ENCODE results near the gene RSAD2. TPM values are rescaled to one million over a fixed set of nuclear protein-coding genes. Genes with fewer than 3 reads are reported as not detected.
A peak's percentile ranks its signal among the peaks of the same experiment; 100 is the strongest.

RSAD2 gene
- total and polyA plus RNA-seq, 9 of the 15 experiments (the other 6 are each of a cell fraction or from before 2014, with no cell fraction given) = 0.15 to 1.4 (median 0.28) TPM

DNA sequence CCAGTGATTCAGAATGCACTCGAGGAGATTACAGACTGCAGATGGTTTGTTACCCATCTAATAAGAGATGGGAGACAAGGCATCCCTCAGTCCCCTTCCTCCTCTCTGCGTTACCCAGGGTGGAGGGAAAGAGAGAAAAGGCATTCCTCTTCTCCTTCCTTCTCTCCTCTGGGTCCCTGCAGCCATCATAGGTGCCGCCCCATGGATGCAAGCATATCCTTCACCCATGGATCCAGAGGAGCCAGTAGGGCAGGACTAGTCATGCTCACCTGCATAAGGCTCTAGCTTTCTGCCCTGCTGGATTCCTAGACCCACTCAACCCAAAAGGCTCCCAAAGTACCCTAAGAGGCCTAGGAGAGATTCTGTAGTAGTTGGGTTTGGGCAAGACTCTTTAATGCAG, 32.3 kb upstream of the RSAD2 start (continued):
- TF ChIP-seq, protein P1, sequence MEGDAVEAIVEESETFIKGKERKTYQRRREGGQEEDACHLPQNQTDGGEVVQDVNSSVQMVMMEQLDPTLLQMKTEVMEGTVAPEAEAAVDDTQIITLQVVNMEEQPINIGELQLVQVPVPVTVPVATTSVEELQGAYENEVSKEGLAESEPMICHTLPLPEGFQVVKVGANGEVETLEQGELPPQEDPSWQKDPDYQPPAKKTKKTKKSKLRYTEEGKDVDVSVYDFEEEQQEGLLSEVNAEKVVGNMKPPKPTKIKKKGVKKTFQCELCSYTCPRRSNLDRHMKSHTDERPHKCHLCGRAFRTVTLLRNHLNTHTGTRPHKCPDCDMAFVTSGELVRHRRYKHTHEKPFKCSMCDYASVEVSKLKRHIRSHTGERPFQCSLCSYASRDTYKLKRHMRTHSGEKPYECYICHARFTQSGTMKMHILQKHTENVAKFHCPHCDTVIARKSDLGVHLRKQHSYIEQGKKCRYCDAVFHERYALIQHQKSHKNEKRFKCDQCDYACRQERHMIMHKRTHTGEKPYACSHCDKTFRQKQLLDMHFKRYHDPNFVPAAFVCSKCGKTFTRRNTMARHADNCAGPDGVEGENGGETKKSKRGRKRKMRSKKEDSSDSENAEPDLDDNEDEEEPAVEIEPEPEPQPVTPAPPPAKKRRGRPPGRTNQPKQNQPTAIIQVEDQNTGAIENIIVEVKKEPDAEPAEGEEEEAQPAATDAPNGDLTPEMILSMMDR (IDR thresholded peaks at IDR 0.05 in 2 of 3, conservative IDR thresholded peaks at IDR 0.05 in 1 of 3; ENCODE audit: insufficient read depth in 2 of 3, low read depth in 1 of 3, low read length in 3 of 3) = no peak
- TF ChIP-seq EP300 (IDR thresholded peaks at IDR 0.05; ENCODE audit: low read length) (no peak; the same call in 1 of the 2 replicates), ZNF449 (CRISPR knock-in tag; IDR thresholded peaks at IDR 0.05) (no peak), BCOR (IDR thresholded peaks at IDR 0.05) (no peak), NR2C2 (CRISPR knock-in tag; IDR thresholded peaks at IDR 0.05) (no peak), NR2C2 (tag; IDR thresholded peaks at IDR 0.05) (no peak), CREM (IDR thresholded peaks at IDR 0.05; ENCODE audit: low read depth) (peak; percentile 28; the same call in 1 of the 2 replicates), MITF (IDR thresholded peaks at IDR 0.05) (no peak), MAFF (IDR thresholded peaks at IDR 0.05; ENCODE audit: low read length) (no peak), ZKSCAN8 (CRISPR knock-in tag; IDR thresholded peaks at IDR 0.05) (no peak), MNT (conservative IDR thresholded peaks at IDR 0.05) (no peak), ZNF780A (CRISPR knock-in tag; IDR thresholded peaks at IDR 0.05) (no peak), ZNF609 (CRISPR knock-in tag; IDR thresholded peaks at IDR 0.05; ENCODE audit: borderline replicate concordance) (no peak), ZFP30 (CRISPR knock-in tag; IDR thresholded peaks at IDR 0.05; ENCODE audit: borderline replicate concordance) (no peak), TEAD2 (tag; IDR thresholded peaks at IDR 0.05) (no peak), KLF1 (tag; IDR thresholded peaks at IDR 0.05) (no peak), DDX20 (tag; IDR thresholded peaks at IDR 0.05; ENCODE audit: low read depth) (no peak), SP2 (IDR thresholded peaks at IDR 0.05; ENCODE audit: extremely low read depth, low read depth, low read length, poor library complexity, severe bottlenecking) (no peak)
